C1 segment of cervical spinal cord (tissue), 14 donors: ENCODE measurements around the gene ANKRD12.
A peak's percentile ranks its signal among the peaks of the same experiment; 100 is the strongest.

Source experiments
- DNase-seq, 14 donors: peaks; one replicate each; lab custom pipeline; 2025; lab: John Stamatoyannopoulos, UW

The ANKRD12 gene

GRCh38 chr18:9106094-9106493 lies 30.5 kb upstream of the ANKRD12 start:
- DNase-seq, result no peak

DNA sequence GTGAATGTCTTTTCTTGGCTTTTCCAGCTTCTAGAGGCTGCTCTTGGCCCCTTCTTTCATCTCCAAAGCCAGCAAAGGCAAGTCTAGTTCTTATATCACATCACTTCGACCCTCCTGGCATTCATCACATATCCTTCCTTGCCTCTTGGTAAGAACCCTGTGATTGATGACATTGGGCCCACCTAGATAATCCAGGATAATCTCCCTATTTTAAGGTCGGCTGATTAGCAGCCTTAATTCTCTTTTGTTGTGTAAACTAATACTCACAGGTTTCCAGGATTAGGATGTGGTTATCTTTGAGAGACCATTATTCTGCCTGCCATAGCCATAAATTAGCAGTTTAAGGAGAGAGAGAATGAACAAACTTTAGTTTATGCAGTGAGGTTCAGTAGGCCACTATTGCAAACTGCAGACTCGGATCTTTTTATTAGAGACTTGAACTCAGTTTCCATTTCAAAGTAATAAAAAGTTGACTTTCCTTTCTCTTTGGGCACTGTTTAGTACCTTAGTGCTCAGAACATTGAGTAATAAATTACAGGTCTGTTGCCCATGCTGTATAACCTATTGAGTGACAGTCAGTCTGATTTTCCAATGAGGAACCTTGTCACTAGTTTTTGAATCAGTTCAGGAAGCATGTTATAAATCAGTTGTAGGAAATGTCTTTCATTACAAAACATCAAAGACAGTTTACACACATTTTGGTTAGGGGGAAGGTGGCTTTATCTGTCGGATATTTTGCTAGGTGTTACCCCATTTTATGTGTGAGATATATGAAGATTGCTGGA lies 29.6 kb upstream of the ANKRD12 start:
- no peak for DNase-seq

DNA sequence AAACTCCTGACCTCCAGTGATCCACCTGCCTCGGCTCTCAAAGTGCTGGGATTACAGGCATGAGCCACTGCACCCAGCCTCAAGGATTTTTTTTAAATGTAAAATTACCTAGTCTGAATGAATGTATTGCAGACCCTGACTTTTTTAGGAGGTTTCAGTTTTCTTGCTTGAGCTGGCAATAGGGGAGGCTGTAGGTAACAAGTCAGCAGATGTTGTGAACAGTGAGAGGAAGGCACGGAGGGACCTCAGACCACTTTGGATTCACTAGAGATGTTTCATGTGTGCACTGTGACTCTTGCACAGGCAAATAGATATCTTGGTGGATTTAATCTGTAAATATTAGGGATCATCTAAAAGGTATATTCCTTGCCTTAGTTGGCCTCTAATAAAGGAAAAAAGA lies 27.7 kb upstream of the ANKRD12 start:
- no peak for DNase-seq

GRCh38 chr18:9109523-9109922 lies 27.1 kb upstream of the ANKRD12 start:
- no peak for DNase-seq

DNA sequence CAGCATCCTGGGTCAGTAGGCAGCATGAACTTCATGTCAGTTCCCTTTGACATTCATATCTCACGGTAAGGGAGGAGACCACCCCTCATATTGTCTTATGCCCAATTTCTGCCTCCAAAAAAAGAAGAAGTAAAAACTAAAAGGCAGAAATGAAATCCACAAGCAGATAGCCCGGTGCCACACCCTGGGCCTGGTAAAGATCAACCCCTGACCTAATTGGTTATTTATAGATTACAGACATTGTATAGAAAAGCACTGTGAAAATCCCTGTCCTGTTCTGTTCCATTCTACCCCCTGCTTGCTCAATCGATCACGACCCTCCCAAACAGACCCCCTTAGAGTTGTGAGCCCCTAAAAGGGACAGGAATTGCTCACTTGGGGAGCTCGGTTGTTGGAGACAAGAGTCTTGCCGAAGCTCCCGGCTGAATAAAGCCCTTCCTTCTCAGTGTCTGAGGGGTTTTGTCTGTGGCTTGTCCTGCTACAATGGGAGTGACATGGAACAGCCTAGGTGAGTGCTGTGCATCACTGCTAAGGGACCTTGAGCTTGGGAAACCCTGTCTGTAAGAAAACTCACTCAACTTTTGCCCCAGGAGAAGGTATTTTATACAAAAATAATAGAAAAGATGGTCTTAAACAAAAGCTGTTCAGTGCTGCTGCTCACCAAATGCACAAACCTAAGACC lies 23.0 kb upstream of the ANKRD12 start:
- no peak for DNase-seq

DNA sequence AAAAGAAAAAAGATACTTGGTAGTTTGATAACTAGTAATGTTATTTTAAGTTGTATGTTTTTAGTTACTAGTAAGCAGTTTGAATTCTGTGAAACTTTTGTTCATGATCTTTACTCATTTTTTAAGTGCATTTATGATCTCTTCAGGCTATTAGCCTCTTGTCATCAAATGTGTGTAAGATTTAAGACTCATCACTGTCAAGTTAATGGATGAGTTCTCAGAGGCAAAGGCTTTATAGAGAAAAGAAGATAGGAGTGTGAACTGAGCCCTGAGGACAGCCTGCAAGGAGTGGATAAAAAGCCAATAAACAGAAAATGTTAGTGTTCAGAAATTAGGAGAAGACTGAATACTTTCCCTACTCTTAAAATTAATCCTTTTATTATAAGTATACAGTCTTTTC lies 20.6 kb upstream of the ANKRD12 start:
- no peak for DNase-seq

GRCh38 chr18:9117980-9118841 lies 18.4 kb upstream of the ANKRD12 start:
- no peak for DNase-seq

- DNase-seq, result no peak
These were observed 15.8 kb upstream of the ANKRD12 start for GRCh38 chr18:9120796-9121195.

DNA sequence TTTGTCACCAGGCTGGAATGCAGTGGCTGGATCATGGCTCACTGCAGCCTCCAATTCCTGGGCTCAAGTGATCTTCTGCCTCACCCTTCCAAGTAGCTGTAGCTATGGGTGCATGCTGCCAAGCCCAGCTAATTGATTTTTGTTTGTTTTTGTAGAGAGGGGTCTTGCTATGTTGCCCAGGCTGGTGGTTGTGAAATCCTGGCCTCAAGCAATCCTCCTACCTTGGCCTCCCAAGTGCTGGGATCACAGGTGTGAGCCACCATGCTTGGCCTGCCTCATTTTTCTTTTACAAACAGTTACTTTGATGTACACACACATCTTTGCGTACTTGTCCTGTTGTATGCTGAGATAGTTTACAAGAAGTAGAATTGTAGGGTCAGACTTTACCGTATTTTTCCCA lies 13.1 kb upstream of the ANKRD12 start:
- DNase-seq, result no peak

- no peak for DNase-seq
These were observed 11.8 kb upstream of the ANKRD12 start for GRCh38 chr18:9124824-9125223.

DNA sequence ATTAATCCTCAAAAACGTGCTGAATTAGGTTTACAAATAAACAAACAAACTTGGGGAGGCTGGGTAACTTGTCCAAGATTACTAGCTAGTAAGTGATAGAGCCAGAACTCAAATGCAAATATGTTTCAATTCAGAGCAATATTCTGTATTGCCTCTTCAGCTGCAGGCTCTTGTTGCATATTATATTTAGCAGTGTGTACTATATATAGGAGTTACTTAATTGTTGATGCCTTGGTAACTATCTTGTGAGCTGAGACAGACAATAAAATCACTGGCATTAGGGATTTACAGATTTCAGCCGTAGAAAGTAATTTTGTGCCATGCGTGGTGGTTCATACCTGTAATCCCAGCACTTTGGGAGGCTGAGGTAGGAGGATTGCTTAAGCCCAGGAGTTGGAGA lies 10.2 kb upstream of the ANKRD12 start:
- no peak for DNase-seq

GRCh38 chr18:9130195-9130594 lies 6.4 kb upstream of the ANKRD12 start:
- no peak for DNase-seq

DNA sequence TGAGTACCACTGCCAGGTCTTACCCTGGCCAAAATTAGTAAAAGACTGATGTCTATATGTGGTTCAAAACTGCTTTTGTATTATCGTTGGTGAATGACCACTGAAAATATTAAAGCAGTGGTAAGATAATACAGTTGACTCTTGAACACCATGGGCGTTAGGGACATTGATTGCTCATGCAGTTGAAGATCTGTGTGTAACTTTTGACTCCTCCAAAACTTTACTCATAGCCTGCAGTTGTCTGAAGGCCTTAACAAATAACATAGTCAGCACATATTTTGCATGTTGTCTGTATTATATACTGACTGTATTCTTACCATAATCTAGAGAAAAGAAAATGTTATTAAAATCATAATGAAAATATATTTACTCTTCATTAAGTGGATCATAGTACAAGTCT lies 5.8 kb upstream of the ANKRD12 start:
- no peak for DNase-seq

GRCh38 chr18:9132628-9133027 lies 4.0 kb upstream of the ANKRD12 start:
- DNase-seq, result no peak

GRCh38 chr18:9133225-9133624 lies 3.4 kb upstream of the ANKRD12 start:
- DNase-seq, result no peak

DNA sequence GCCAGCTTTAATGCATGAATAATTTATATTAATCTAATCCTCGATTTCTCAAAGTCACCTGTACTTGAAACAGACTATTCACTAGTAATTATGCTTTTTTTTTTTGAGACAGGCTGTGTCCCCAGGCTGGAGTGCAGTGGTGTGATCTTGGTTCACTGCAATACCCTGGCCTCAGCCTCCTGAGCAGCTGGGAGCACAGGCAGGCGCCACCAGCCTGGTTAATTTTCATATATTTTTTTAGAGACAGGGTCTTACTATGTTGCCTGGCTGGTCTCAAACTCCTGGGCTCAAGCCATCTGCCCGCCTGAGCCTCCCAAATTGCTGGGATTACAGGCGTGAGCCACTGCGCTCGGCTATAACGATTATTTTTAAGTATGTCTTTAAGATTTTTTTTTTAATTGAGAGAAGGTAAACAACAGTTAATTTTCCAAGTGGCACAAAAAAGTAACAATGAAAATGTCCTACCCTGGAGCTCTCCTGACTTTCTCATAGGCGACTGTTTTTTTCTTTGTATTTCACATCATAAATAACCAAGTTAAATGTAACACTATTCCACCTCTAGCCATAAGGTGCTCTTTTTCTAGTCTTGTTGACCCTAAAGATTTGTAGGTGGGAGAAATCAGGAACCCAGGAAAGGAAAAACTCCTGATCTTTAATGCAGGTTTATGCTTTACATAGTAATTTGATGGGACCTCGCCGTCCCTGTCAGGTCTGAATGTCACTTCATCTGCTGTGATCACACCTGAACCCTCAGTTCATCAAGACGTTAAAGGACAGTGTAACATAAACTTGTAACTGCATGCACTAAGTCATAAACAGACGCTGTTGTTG lies 1.3 kb upstream of the ANKRD12 start:
- DNase-seq, result no peak

DNA sequence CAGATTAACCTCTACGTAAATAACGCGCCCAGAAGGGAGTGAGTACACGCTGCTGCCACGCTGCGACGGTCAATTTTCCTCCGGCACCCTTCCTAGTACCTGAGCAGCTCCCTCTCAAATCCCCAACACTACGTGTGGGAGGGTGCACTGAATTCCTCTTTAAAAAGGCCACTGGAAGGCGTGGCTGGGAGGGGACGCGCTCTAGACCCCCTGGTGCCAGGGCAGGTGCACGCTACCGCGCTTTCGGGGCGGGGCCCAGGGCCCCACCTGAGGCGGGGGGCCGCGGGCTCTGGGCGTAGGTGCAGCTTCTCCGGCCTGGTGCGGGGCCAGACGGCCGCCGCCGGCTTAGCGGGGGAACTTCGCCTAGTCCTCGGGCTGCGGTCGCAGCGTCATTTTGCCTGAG lies 668 bp upstream of the ANKRD12 start:
- peak in 1 of 14 donors; percentile 54 for DNase-seq

DNA sequence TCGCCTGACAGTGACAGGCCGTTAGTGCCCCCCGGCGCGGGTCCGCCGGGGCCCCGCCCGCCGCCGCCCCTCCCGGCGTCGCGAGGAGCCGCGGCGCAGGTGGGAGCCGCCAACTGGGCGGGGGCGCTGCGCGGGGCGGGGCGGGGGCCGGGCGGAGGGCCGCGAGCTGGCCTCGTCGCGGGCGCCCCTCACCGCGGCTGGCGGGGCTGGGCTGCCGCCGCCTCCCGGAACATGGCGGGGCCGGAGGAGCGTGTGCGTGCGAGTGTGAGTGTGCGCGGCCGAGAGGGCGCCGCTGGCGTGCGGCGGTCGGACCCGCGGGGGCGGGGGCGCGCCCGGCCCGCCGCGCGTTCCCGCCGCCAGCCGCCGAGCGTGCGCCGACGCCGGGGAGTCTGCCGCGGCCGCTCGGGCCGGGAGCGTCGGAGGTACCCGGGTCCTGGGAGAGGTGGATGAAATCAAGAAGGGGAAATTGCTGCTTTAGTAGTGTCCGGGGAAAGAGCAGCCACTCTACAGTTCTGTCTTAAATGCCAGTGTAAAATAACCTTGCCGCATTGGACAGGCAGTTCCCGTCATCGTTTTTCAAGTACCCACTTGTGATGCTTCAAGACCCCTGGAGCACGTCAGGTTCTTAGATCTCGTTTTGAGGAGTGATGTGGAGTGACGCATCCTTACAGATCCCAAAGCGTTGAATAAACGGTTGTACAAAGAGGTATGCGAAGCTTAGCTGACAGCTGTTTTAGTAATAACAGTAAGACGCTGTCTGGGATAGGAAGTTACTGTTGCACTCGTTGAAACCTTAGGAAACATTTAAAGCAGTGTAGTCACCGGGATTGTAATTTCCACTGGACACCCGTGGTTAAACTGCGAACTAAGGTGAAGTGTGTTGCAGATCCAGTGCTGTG lies 836 bp downstream of the ANKRD12 start:
- peak in 12 of 14 donors; percentile 45 to 83 (median 71) for DNase-seq

DNA sequence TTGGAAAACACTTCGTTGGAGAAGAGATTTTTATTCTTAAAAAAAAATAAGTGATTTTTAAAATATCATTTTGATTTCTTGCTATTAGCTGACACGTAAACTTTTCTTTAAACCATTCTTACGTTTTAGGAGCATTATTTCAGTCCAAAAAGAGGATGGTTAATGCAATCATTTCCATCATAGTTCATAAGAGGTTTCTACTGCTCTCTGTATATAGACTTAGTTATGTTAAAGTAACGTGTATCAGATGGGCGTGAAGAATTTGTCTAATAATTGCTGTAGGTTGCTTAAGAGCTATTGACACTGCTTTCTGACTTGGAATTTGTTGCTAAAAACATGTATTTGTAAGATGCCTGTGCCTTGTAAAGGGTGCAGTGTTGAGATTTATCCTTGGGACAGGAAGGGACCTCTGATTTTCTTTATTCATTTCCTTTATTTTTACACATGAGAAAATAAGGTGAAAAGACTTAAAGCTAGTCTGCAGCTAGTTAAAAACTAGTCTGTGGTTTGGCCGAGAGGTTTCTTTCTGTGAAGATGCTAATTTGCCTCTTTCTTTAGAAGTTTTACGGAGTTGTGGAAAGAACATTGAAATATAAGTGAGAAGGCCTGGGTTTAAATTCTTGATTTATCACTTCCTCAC lies 2.9 kb downstream of the ANKRD12 start:
- no peak for DNase-seq

GRCh38 chr18:9140381-9140780 lies 3.8 kb downstream of the ANKRD12 start:
- DNase-seq, result no peak
